Jurkat, Clone E6-1 (cell line): Measurements from ENCODE around the gene TMEM270.
"Not testable (repeated sequence)": the region's sequence is repeated elsewhere in the genome, so short reads cannot be mapped to it uniquely, and the experiment has no call there.

Experiments
- DNase-seq: peaks from one replicate; pipeline ENCODE4 v3.0.0-alpha.2; 2011; ENCODE audit warnings: low read depth, low spot score
- H3K4me3 ChIP-seq: 2 replicates; pipeline ENCODE4 v1.5.1; 2011; ENCODE audit warnings: mild to moderate bottlenecking, low read length, control low read depth, moderate library complexity

The TMEM270 gene

GRCh38 chr7:73881352-73882046 is 20.5 kb downstream of the TMEM270 start:
- H3K4me3 ChIP-seq = no peak overlapping the region
- DNase-seq = no peak

DNA sequence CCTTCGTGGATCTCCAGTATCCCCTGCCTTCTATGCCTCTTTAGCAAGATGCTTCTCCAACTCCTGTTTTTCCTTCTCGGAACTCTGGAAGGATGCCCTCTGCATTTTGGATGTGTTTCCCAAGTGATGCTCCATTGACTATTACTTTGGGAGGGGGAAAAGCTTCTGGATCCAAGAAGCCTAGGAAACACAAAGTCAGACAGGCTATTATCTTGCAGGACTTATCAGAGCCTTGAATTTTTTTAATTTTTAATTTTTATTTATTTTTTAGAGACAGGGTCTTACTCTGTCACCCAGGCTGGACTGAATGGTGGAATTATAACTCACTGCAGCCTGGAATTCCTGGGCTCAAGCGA is 21.1 kb downstream of the TMEM270 start:
- no peak overlapping the region for H3K4me3 ChIP-seq
- DNase-seq = no peak

DNA sequence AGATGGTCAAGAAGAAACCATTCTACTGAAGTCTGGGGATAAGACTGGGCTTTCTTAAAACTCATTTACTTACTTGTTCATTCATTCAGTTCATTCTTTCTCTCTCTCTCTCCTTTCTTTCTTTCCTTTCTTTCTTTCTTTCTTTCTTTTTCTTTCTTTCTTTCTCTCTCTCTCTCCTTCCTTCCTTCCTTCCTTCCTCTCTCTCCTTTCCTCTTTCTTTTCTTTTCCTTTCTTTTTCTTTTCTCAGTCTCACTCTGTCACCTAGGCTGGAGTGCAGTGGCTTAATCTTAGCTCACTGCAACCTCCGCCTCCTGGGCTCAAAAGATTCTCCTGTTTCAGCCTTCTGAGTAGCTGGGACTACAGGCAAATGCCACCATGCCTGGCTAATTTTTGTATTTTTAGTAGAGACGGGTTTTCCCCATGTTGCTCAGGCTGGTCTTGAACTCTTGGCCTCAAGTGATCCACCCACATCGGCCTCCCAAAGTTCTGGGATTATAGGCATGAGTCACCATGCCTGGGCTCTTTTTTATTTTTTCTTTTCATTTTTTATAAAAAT is 24.0 kb downstream of the TMEM270 start:
- DNase-seq, H3K4me3 ChIP-seq: not testable (repeated sequence)

GRCh38 chr7:73885433-73885974 is 24.5 kb downstream of the TMEM270 start:
- no peak overlapping the region for H3K4me3 ChIP-seq
- DNase-seq = no peak

- DNase-seq = peak; percentile 22
Observed at GRCh38 chr7:73885975-73886798, 25.2 kb downstream of the TMEM270 start.

DNA sequence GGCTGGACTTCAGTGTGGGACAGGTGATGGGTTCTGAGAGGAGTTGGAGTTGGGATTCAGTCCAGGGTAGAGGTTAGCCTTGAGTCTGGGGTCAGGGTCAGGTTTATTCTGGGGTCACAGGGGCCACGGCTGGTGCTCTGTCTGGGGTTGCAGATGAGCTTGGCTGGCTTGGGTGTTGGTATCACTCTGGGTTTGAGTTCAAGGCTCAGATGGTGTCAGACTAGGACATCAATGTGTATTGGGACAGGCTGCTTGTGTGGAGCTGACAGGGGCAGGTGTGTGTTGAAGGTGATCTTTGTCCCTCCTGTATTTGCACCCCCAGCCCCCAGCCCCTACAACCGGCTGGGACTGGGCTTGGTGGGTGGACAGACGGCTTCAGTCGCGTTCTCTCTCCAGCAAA is 26.8 kb downstream of the TMEM270 start:
- DNase-seq = no peak
- H3K4me3 ChIP-seq = no peak overlapping the region

More at GRCh38 chr7:73885975-73886798, 25.2 kb downstream of the TMEM270 start:
- H3K4me3 ChIP-seq = no peak overlapping the region

GRCh38 chr7:73888959-73889358 is 28.0 kb downstream of the TMEM270 start:
- no peak overlapping the region for H3K4me3 ChIP-seq
- peak; percentile 12 for DNase-seq

DNA sequence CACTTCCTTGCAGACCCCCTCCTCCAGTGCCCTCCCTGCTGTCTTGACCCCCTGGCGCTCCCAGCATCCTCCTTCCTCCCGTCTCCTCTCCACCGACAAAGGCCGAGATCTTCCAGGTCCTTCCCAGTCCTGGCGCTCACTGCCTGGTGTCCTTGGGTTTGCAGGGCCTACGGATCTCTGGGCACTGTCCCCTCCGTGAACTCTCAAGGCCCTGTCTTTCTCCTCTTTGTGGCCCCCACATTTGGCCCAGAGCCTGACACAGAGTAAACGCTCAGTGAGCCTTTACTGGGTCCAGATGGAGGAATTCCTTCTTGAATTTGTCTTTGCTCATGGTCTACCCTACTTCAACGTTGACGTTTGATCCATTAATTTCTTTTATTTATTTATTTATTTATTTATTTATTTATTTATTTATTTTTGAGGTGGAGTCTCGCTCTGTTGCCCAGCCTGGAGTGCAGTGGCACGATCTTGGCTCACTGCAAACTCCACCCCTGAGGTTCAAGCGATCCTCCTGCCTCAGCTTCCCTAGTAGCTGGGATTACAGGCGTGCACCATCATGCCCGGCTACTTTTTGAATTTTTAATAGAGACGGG is 29.7 kb downstream of the TMEM270 start:
- no peak overlapping the region for H3K4me3 ChIP-seq
- no peak for DNase-seq

GRCh38 chr7:73891178-73891885 is 30.4 kb downstream of the TMEM270 start:
- no peak for DNase-seq
- no peak overlapping the region for H3K4me3 ChIP-seq

DNA sequence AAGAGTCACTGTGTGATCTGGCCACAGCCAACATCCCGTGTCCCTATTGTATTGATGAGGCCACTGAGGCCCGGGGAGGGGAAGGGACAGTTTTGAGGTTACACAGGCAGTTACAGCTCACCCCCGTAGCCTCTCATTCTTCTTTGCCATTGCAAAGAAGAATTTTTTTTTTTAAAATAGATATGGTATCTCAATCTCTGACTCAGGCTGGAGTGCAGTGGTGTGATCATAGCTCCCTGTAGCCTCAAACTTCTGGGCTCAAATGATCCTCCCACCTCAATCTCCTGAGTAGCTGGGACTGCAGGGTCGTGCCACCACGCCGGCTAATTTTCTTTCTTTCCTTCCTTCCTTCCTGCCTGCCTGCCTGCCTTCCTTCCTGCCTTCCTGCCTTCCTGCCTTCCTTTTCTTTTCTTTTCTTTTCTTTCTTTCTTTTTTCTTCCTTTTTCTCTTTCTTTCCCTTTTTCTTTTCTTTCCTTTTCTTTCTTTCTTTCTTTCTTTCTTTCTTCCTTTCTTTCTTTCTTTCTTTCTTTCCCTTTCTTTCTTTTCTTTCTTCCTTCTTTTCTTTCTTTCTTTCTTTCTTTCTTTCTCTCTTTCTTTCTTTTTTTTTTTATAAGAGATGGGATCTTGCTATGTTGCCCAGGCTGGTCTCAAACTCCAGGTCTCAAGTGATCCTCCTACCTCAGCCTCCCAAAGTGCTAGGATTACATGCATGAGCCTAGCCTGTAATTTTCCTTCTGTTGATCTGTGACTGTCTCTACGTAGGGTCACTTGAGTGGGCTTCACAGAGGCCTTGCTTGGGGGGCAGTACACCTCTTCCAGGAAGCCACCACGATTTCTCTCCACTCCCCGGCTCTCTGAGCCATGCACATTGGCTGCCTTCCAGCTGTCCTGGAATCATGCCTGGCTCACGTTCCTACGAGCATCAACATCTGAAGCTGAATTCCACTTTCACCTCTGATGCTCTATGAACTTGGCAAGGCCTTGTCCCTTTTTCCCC is 31.3 kb downstream of the TMEM270 start:
- no peak overlapping the region for H3K4me3 ChIP-seq
- DNase-seq = no peak

DNA sequence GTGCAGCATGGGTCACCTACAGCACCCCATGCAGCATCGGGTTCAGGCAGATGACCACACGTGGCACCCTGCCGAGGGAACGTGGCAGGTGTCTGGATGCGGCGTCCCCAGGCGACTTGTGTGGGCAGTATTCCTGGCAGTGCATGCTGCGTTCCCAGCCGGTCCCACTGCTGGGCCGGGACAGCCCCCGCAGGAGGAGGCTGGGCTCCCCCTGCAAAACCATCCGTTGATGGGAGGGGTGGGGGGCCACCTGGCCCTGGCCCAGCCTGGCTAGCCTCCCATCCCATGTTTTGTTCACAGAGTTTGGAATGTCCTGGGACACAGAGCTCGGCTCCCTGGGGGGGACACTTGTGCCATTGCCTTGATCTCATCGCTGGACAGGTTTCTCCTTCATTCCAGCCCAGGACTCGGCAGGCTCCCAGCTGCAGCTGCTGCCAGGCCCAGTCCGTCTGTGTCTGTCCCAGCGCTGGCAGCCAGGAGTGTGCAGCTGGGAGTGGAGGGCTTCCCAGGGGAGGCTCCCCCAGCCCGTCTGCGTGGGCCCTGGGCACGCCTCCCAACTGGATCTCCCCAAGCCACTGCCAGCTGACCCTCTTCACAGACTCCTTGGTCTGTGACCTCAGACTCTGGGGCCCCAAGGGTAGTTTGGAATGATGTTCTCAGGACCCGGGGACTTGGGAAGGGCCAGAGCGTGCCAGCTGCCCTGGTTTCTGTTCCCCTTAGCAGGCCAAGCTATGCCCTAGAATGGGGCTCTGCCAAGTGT is 32.6 kb downstream of the TMEM270 start:
- no peak overlapping the region for H3K4me3 ChIP-seq
- DNase-seq = no peak

DNA sequence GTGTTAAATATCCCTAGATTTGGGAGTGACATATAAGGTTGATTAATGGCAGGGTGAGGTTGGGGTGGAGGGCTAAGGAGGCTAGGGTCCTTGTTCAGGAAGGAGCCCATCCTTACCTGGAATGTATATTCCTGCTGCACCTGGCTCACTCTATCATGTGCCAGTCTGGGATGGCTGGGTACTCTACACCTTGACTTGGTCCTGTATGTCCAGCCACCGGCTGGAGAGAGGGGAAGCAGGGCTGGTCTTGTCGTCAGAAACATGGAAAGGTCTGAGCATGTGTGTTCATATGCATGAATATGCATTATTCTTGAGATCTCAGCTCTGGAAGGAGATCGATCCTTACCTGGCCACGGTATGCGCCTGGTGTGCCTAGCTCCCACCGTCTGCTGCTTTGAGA is 33.2 kb downstream of the TMEM270 start:
- no peak for DNase-seq
- H3K4me3 ChIP-seq = no peak overlapping the region

DNA sequence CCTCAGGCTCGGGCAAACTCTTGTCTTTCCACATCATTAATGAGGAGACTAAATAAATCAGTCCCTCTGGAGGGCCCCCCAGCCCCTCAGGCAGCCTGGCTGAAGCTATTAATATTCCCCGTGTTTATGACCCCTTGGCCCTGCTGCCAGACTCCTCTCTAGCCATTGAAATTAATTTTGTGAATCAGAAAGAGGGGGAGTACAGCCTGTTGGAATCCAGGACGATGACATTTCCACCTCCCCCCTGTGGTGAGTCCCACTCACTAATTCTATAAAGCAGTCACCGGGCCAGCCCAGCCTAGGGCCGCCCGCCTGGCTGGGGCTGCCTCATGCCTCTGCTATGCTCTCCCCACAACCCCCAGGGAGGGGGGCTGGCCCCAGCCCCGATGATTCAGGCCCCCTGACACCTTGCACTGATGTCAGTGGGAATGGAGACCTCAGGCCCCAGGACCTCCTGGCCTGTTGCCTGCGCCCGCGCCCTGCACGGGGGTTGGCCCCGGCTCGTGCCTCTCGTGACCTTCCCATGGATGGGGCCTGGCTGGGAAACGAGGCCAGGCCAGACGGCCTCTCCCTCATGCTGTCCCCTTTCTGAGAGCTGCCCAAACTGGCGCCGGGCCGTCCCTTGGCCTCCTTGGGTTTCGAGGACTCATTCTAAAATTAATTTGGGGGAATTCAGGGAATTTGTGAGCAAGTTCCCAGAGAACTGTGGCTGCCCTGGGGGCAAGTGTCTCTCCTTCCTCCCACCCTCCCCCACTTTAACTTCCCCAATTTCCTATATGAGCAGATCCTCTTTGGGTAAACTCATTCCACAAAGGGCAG is 34.0 kb downstream of the TMEM270 start:
- DNase-seq = no peak
- H3K4me3 ChIP-seq = no peak overlapping the region

- no peak for DNase-seq
- no peak overlapping the region for H3K4me3 ChIP-seq
Observed at GRCh38 chr7:73895626-73896025, 34.7 kb downstream of the TMEM270 start.

- no peak for DNase-seq
Observed at GRCh38 chr7:73896454-73896853, 35.5 kb downstream of the TMEM270 start.

DNA sequence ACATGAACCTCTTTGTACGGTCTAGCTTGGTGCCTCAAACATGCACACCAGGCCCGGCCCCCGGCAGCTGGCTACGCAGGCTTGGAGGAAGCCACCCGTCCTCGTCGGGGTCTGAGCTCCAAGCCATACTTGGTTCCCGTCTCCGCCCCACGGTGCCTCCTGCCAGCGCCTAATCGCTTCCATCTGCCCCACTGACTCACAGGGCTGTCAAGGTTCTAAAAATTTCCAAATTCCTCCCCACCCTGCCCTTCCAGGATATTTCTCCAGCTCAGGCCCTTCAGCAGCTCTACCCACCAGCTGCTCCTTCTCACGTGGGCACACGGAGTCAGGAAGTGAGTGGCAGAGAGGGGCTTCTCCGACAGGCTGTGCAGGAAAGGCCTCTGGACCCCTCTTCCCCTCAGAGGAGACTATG is 38.8 kb downstream of the TMEM270 start:
- DNase-seq = no peak
- H3K4me3 ChIP-seq = no peak overlapping the region

More at GRCh38 chr7:73896454-73896853, 35.5 kb downstream of the TMEM270 start:
- H3K4me3 ChIP-seq = no peak overlapping the region
